GM18517 (cell line): Measurements from ENCODE around the gene ABL1.
"Not testable (repeated sequence)": the region's sequence is repeated elsewhere in the genome, so short reads cannot be mapped to it uniquely, and the experiment has no call there.

Experiments
- ATAC-seq: cut with Tn5 transposase; IDR thresholded peaks from one replicate; pipeline ENCODE4 v1.9.1; 2021; ENCODE audit warnings: mild to moderate bottlenecking, moderate library complexity; ENCODE audit not compliant: unreplicated experiment

ABL1 gene

DNA sequence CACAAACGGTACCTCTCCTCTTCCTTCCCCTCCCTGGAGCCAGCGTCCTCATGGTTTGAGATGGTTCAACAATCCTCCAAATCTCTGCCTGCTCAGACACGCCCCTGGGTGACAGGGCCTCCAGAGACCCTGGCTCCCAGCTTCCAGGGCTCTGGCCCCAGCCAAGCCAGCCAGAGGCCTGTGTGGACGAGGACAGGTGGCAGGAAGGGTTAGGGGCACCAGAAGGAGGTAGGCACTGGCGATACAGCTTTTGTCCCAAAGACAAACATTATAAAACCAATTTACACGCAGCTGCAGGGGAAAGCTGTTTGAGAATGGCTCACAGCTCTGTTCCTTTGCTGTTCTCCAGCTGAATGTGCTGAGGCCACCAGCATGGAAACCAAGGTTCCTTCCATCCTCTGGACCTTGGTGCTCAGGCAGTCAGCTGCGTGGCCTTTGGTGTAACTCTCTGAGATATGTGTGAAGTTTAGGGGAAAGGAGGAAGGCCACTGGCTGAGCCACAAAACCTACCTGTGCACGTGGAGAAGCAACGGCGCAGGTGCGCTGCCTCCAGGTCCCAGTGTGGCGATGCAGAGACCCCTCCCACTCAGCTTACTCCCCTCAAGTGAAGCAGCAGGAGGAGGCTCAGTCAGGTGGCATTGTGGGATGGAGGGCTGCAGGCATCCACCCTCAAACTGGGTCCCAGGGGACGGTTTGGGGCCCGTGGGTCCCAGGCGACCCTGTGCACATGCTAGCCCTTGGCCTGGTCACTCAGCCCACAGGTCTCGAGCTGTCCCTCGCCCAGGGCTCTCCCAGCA is 65.8 kb downstream of the ABL1 start:
- ATAC-seq, result no peak

DNA sequence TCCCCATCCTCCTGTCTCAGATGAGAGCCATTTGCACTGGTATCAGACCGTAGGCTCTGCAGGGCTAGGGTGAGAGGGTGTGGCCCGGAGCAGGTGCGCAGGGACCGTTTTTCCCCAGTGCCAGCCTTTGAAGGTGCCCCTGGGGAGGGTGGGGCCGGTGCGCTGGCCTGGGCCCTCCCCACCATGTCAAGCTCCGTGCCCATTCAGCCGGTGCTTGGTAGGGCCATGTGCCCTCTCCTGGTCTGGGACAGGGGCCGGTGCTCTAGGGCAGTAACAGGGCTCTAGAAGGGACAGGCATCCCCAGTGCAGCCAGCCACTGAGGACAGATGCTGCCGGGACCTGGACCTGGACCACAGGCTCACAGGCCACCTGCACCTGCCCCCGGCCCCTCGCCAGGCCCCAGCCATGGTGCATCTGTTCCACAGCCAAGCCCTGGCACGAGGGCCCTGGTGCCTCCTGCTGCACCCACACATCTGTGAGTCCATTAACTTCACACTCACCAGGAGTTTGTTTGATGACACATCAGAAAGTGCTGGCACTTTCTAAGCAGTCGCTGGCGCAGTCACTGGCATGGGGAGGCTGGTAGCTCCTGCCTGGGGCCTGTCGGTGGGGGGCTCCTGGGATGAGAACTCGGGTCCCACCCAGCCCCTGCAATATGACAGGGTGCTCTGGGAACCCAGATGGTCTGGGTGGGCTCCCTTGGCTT is 66.6 kb downstream of the ABL1 start:
- no peak for ATAC-seq

DNA sequence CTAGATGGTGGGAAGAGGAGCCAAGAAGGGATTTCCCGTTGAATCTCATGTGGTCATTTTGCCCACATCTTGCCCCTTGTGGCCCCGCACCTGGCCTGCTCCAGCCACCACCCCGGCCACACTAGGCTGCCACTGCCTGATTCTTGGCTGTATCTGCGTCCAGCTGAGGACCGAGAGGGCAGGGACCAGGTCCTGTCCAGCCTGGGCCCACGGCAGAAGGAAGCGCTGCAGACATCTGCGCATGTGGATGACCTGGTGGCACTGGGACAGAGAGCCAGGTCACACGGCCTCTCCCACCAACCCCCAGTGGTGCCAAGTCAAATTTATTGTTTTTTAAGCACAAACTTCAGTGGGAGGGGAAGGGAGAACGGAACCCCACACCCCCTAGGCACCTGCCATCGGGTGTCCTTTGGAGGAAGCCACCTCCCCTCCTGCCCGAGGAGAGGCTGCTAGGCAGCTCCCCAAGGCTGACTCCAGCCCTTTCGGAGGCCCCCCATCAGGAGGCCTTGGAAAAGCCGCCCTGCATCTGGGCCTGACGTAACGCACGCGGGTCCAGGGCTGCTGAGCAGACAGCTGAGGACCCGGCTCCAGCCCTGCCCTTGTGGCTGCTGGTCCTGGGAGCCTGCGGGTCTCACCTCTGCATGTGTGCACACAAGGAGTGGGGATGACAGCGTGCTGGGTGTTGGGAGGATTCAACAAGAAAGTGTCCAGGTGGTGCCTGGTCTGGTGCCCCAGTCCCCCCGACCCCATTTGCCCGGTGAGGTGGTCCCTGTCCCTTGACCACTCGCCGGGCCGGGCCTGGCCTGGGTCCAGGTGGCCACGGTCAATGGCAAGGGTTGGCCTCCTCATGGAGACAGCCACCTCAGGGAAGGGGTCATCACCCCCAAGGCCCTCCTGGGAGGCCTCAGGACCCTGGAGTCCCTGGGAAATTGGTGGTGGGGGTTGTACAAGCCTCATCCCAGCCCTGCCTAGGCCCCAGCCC is 67.4 kb downstream of the ABL1 start:
- no peak for ATAC-seq

DNA sequence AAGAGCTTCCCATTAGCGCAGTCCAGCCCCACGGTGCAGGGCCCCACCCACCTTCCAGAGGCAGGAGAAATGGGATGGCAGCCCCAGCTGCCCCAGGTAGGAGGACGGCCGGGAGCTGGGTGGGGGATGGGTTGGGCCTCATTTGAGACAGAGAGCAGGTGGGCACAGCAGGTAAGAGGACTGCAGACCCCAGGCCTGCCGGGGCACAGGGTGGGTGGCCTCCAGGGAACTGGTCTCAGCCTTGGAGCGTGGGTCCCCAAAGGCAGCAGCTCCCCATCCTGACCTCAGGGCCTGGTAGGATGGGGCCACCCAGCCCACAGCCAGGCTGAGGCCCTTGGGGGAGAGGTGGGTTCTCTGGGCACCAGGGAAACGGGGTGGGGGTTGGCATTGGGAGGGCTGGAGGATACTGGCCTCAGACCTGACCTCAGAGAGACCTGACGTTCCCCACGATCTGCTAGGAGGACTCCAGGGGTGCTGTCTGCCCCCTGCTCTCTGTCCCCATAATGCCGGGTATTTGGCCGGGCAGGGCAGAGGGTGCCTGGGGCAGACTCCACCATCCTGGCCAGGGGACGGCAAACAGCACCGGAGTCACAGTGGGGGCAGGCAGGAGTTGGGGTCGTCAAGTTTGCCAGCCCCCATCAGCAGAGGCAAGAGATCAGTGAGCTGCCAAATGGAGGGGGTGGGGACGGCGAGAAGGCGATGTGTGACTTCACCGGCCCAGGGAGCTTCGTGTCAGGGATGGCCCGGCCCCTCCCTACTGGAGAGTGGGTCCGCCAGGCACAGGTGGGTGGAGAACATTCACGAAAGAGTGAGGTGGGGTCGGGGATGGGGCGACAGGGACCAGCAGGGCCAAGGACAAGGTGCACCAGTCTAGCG is 68.4 kb downstream of the ABL1 start:
- ATAC-seq, result no peak

DNA sequence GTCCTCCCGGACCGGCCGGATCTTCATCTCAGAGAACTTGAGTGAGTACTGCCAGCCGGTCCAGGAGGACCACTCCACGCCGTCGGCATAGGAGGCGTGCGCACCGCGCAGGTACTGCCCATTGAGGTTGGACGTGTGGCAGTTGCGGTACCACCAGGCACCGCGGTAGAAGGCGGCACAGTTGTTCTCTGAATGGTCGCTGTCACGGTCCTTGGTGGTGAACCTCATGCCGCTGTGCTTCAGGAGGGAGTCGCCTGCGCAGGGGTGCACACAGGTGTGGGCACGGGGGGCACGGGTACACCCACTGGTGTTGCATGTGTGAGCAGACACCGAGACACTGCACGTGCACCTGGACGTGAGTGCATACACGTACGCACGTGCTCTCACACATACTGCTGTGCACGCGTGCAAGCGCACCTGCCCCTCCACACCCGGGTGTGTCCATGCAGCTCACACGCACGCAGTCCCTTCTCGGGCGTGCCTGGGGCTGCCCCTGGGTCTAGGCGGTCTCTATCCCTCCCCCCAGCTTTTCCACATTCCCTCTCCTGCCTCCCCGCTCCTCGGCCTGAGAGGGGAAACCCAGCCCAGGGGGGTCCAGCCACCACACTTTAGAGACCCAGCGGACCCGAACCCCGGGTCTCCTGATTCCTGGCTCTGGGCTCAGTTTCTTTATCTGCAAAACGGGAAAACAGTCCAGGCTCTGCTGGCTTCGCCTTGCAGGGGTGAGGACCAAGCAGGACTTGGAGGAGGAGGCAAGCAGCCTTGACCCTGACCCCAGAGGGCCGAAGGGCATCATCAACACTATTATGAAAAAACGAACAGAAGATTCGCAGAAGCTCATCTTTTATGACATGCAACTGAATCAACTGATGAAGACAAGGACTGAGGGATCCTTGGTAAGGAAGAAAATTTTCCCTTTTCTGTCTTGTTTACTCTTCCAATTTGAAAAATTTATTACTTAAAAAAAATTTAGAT is 69.3 kb downstream of the ABL1 start:
- ATAC-seq, result no peak

DNA sequence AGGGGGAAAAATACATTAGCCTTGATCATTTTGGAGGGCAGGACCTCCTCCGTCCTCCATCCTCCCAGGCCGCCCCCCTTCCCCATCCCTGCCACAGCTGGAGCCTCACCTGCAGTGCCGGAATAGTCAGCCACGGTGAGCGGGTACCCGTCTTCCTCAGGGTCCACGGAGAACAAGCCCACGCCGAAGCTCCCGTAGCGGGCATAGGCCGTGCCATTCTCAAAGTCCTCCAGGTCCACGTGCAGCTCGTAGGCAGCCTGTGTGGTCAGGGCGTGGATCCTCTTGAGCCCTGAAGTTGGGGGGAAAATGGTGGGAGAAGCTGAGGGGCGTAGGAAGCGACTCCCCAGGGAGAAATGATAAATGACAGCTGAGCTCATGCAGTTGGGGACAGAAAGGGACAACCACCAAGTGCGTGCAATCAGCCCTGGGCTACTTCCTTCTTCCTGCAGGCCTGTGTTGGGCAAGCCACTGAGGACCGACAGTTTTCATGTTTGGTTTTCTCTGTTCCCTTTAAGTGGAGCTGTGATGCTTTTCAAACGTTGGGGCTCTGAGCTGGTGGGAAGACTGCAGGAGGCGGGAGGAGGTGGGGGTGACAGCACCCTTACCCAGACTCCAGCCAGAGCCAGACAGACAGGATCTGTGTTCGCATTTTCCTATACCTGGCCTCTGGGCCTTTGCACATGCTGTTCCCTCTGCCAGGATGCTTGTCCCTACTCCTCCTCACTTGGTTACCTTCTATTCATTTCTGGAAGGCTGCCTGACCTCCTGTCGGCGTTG is 70.3 kb downstream of the ABL1 start:
- no peak for ATAC-seq

DNA sequence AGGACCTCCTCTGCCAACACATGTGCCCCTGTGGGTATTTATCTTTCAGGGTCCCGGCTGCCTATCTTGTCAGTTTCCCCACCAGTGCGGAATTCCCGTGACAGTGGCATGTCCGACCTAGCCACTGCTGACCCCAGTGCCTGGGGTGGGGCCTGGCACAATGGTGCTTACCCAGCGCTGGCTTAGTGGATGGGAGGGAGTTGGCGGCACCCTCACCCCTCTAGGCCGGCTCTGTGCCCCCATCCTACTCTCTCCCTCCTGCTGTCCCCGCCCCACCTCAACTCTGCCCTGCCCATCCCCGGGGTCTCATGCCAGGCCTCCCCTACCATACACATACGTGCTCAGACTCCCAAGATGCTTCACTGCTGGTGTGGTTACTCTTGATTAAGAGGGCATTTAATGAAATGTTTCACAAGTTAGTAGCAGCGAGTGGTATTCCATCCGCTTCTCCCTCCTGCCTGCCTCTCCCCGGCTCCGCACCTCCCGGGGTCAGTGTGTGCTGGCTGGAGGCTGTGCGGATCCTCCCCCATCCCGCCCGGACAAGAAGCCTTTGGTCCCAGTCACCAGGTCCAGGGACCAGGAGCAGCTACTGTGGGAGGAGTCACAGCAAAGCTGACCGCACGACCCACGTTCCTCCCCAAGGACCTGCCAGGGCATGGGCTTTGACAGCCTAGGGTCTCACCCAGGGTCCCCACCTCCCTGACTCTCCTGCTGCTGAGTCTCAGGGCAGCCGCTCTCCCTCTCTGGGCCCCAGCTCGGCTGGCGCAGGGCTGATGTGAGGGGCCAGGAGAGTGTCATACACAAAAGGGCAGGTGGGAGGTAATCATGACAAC is 71.1 kb downstream of the ABL1 start:
- no peak for ATAC-seq

DNA sequence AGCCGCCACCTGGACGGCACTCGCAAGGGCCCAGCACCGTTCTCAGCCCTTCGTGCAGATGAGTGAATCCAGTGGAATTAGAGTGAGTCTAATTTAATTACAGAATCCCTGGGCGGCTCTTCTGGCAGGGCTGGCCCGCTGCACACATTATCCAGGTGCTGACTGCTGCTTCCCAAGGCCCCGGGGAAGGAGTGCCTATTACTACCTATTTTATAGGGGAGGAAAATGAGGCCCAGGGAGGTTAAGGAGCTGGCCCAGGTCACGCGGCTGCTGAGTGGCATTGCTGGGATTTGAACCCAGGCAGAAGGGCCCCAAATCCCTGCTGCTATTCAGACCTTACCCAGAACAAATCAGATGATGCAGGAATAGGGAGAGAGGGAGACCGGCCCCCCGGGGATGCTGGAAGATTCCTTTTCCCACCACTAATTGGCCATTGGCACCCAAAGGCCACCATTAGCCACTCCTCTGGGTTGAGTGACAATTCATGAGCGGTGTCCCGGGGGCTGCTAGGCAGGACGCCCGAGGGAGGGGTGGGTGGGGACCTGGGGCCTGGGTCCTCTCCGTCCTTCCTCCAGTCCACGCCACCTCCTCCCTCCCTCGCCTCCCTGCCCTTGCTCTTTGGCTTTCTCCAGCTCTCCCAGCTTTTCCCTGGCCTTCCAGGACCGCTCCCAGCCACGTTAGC is 71.8 kb downstream of the ABL1 start:
- ATAC-seq, result no peak

DNA sequence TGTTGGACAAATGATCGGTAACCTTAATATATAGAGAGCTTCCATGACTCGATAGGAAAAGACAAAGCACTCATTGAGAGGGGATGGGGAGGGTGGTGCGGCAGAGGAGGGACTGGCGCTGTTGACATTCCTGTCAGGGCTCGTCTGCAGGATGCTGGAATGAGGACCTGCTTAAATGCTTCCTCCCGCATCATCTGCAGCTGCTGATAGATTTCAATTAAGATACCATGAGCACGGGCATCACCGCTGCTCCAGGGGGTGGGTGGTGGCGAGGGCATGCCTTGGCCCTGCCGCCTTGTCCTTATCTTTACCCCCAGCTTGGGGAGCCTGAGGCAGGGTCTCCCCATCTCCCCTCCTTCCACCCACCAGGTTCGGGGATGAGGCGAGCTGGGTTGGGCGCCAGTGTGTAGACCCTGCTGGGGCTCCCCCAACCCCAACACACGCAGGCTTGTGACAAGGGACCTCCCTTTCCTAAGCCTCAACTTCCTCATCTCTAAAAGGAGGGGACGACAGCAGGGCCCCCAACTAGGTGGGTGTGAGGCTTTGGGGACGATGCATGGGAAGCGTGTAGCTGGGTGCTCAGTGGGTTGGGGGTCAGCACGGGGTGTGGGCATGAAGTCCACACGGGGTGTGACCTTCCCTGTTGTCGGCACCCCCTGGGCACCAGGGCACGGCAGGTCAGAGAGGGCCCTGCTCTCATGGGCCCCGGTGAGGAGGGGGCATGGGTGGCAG is 73.3 kb downstream of the ABL1 start:
- ATAC-seq, result no peak

DNA sequence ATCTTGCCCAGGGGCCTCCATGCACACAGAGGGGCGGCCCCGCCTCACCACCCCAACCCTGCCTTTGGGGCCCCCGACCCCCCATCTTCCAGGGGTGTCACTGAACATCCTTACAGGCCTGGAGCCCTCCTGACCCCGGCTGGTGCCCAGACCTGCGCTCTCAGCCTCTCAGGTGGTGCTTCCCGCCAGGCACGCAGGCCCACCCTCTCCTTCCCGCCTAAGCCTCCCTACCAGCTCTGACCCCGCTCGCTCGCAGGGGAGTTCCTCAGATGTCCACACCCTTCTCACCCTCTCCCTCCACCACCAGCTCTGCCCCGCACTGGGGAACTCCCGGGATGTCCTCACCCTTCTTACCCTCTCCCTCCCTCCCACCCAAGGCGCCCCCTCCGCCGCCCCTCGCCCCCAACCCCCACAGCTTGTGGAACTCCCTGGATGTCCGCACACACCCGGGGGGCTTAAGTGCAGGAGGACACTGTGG is 73.9 kb downstream of the ABL1 start:
- ATAC-seq, result no peak

DNA sequence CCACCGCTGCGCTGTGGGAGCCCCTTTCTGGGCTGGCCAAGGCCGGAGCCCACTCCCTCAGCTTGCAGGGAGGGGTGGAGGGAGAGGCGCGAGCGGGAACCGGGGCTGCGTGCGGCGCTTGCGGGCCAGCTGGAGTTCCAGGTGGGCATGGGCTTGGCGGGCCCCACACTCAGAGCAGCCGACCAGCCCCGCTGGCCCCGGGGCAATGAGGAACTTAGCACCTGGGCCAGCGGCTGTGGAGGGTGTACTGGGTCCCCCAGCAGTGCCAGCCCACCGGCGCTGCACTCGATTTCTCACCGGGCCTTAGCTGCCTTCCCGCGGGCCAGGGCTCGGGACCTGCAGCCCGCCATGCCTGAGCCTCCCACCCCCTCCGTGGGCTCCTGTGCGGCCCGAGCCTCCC is 75.0 kb downstream of the ABL1 start:
- not testable (repeated sequence) for ATAC-seq

DNA sequence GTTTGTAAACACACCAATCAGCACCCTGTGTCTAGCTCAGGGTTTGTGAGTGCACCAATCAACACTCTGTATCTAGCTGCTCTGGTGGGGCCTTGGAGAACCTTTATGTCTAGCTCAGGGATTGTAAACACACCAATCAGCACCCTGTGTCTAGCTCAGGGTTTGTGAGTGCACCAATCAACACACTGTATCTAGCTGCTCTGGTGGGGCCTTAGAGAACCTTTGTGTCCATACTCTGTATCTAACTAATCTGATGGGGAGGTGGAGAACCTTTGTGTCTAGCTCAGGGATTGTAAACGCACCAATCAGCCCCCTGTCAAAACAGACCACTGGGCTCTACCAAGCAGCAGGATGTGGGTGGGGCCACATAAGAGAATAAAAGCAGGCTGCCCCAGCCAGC is 75.6 kb downstream of the ABL1 start:
- not testable (repeated sequence) for ATAC-seq

DNA sequence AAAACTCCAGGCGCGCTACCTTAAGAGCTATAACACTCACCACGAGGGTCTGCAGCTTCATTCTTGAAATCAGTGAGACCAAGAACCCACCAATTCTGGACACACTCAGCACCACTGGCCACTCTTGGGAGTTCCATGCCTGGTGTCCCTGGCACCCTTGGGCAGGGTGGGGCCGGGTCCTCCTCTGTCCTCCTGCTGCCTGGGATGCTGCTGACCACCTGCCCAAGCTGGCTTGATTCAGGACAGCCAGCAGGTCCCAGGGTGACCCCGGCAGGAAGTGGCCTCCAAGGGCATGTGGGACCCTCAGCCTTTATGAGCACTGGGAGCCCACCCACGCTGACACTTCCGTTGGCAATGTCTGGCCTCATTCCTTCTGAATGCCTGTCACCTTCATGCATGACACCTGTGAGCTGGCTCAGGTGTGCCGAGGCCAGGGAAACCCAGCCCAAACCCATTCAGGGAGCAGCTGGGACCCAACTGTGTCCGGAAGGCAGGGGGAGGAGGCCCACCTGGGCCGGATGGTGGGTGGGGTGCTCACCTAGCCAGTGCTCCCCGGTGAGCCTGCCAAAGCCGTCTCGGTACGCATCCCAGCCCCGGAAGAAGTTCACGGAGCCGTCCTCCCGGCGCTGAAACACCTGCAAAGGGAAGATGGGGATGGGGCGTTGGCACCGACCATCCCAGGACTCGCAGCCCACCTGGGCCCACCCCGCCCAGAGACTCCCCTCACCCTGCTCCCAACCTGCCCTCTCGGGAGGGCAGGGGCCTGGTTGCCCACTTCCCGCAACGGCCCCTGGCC is 76.4 kb downstream of the ABL1 start:
- ATAC-seq, result no peak

DNA sequence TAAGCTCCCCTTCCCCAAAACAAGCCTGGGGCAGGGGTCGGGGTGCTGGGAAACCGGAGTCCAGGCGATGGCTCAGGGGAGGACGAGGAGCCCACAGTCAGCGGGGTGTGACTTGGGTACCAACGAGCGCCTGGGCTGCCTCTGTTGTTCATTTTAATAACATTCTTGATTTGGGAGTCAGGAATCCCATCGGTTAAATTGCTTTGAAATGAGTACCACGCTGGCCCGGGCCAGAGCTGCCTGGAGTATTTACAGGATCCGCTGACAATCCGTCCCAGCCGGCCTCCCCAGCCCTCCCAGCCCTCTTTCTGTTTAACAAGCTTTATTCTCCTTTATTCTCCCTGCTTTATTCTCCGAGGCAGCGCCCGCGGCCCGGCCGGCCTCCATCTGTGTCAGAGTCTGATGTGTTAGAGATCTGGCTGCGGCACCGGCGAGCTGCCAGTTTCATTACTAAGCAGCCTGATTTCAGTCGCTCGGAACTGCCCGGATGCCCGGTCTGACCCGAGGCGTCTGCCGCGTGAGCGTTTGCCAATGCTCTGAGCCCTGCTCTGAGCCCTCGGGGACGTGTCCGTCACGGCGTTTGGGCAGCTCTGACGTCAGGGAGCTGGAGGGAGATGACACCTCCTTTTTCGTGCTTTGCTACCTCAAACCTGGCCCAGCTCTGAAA is 78.0 kb downstream of the ABL1 start:
- no peak for ATAC-seq
